ENCODE results near the gene UQCR11. TPM values are rescaled to one million over a fixed set of nuclear protein-coding genes. Genes with fewer than 3 reads are reported as not detected.

Gene UQCR11
- total and polyA plus RNA-seq, 2 experiments from 2014 or later, result 49.3 to 669 TPM

DNA sequence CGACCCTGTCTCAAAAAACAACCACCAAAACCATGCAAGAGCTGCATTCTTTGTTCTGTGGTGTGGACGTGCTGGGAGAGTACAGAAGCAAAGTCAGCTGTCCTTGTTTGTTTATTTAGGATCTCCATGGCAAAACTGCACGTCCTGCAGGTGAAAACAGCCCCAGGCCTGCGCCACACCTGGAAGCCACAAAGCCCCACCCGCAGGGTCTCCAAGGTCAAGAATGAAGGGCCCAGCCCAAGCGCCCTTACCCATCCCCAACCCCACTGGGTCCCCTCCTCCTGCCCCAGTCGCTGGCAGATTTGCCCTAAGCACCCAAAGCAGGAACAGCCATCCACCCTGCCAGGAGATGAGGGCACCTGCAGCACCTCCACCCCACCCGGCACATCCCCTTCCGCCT lies 23.1 kb downstream of the UQCR11 start:
- Histone ChIP-seq H3K9me2 (ENCODE audit: insufficient read depth) (no peaks in the 10 kb centered on the region), H3K27ac (no peak overlapping the region), H3K36me3 (ENCODE audit: low read depth) (peaks cover 5% of the 10 kb centered on the region), H3K27me3 (replicated peaks; ENCODE audit: insufficient read depth) (no peaks in the 10 kb centered on the region), H3K9ac (no peak overlapping the region), H3K4me3 (no peak overlapping the region), H3K9me3 (ENCODE audit: low read depth) (no peaks in the 10 kb centered on the region), H3K4me2 (ENCODE audit: unreplicated experiment) (no peak overlapping the region), H4K20me1 (ENCODE audit: insufficient read depth) (no peaks in the 10 kb centered on the region), H3K4me1 (ENCODE audit: insufficient read depth) (no peaks in the 10 kb centered on the region), H3F3A (ENCODE audit: insufficient read depth) (no peaks in the 10 kb centered on the region), H2AFZ (no peak overlapping the region), H3K79me2 (ENCODE audit: insufficient read depth) (peaks cover 43% of the 10 kb centered on the region)
- in situ Hi-C loops (cut with MboI), result no loop called here
- WGBS, 2 experiments (ENCODE audit: low coverage in 1 of 2, low lambda C conversion rate in 2 of 2, missing lambda C conversion rate in 2 of 2), result 95 to 98% methylated on average over 9 of the region's 9 CpGs
- TF ChIP-seq EZH2phosphoT487 (IDR thresholded peaks at IDR 0.05; ENCODE audit: insufficient read depth, low read depth) (no peak), EZH2 (IDR thresholded peaks at IDR 0.05; ENCODE audit: insufficient read depth, poor library complexity, severe bottlenecking) (no peak)
- DNase-seq, result no peak

DNA sequence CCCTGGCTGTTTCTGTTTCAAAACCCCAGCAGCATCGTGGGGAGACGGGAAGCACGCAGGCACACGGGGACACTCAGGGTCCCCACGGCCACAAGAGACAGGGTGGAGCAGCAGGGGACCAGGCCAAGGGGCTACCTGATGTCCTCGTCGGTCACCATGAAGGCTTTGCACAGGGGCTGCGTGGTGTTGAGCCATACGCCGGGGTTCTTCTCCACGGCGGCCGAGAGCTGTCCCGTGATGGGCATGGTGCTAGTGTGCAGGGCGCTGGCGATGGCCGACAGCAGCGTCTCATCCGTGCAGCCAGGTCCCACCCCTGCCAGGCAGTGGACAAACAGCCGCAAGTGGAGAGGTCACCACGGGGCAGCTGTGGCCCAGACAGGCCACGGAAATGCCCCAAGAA lies 24.3 kb downstream of the UQCR11 start:
- Histone ChIP-seq H3K9me3 (ENCODE audit: low read depth) (no peaks in the 10 kb centered on the region), H3K36me3 (ENCODE audit: low read depth) (peaks cover 5% of the 10 kb centered on the region)

DNA sequence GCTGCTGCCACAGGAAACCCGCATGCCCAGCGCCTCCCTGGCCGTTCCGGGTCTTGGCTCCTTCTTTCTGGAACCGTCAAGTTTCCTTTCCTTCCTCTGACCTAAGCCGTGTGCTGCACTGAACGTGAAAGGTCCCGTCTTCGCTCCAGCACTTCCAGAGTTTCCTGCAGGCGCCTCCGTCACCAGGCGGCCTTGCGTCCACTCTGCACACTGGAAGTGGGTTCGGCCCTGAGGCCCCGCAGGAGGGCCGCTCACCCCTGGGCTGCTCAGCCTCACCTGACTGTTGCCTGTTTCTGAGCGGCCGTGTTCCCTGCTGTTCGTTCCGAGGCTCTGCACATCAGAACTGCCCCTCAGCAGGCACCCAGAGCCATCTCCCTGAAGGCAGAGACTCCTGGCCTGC lies 24.9 kb downstream of the UQCR11 start:
- H3K79me2 ChIP-seq (ENCODE audit: insufficient read depth), result peaks cover 25% of the 10 kb centered on the region
- no peak overlapping the region for H2AFZ ChIP-seq
- no peak for DNase-seq
- no peaks in the 10 kb centered on the region for H3K9me3 ChIP-seq (ENCODE audit: low read depth)
- no peak overlapping the region for H3K4me2 ChIP-seq (ENCODE audit: unreplicated experiment)
- H3K27me3 ChIP-seq (replicated peaks; ENCODE audit: insufficient read depth), result no peaks in the 10 kb centered on the region
- in situ Hi-C loops (cut with MboI), result no loop called here
- no peaks in the 10 kb centered on the region for H4K20me1 ChIP-seq (ENCODE audit: insufficient read depth)
- H3K9ac ChIP-seq, result no peak overlapping the region
- 87 to 92% methylated on average over 20 of the region's 20 CpGs for WGBS, 2 experiments (ENCODE audit: low coverage in 1 of 2, low lambda C conversion rate in 2 of 2, missing lambda C conversion rate in 2 of 2)
- no peaks in the 10 kb centered on the region for H3K9me2 ChIP-seq (ENCODE audit: insufficient read depth)
- H3K4me3 ChIP-seq, result no peak overlapping the region
- H3K36me3 ChIP-seq (ENCODE audit: low read depth), result peaks cover 5% of the 10 kb centered on the region
- TF ChIP-seq EZH2phosphoT487 (IDR thresholded peaks at IDR 0.05; ENCODE audit: insufficient read depth, low read depth) (no peak), EZH2 (IDR thresholded peaks at IDR 0.05; ENCODE audit: insufficient read depth, poor library complexity, severe bottlenecking) (no peak)
- H3K27ac ChIP-seq, result no peak overlapping the region
- no peaks in the 10 kb centered on the region for H3F3A ChIP-seq (ENCODE audit: insufficient read depth)
- no peaks in the 10 kb centered on the region for H3K4me1 ChIP-seq (ENCODE audit: insufficient read depth)

More for the DNA sequence above, 24.3 kb downstream of the UQCR11 start:
- TF ChIP-seq EZH2phosphoT487 (IDR thresholded peaks at IDR 0.05; ENCODE audit: insufficient read depth, low read depth) (no peak), EZH2 (IDR thresholded peaks at IDR 0.05; ENCODE audit: insufficient read depth, poor library complexity, severe bottlenecking) (no peak)
- H3K27ac ChIP-seq, result no peak overlapping the region
- in situ Hi-C loops (cut with MboI), result no loop called here
- H2AFZ ChIP-seq, result no peak overlapping the region
- H3K4me3 ChIP-seq, result no peak overlapping the region
- no peaks in the 10 kb centered on the region for H3K27me3 ChIP-seq (replicated peaks; ENCODE audit: insufficient read depth)
- H4K20me1 ChIP-seq (ENCODE audit: insufficient read depth), result no peaks in the 10 kb centered on the region
- no peak for DNase-seq
- no peak overlapping the region for H3K9ac ChIP-seq
- WGBS, 2 experiments (ENCODE audit: low coverage in 1 of 2, low lambda C conversion rate in 2 of 2, missing lambda C conversion rate in 2 of 2), result 92 to 94% methylated on average over 22 of the region's 22 CpGs
- no peaks in the 10 kb centered on the region for H3K9me2 ChIP-seq (ENCODE audit: insufficient read depth)
- no peaks in the 10 kb centered on the region for H3F3A ChIP-seq (ENCODE audit: insufficient read depth)
- H3K79me2 ChIP-seq (ENCODE audit: insufficient read depth), result peaks cover 31% of the 10 kb centered on the region
- H3K4me1 ChIP-seq (ENCODE audit: insufficient read depth), result no peaks in the 10 kb centered on the region
- H3K4me2 ChIP-seq (ENCODE audit: unreplicated experiment), result no peak overlapping the region

DNA sequence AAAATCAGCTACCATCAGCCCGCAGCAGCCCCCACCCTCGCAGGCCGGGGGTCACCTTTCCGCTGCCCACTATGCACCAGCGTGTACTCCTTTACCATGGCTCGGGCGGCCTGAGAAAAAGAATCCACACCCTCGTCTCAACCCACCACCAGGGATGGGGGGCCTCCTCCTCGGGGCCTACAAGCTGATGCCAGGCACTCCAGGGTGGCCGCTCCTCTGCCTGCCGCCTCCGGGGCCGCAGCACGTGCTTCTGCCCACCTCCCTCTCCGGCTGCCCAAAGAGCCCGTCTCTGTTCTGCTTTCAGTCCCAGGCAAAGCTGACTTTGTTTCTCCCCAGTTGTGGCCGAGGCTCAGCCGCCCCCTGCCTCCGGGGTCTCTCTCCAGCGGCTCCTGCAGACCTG lies 26.0 kb downstream of the UQCR11 start:
- WGBS, 2 experiments (ENCODE audit: low coverage in 1 of 2, low lambda C conversion rate in 2 of 2, missing lambda C conversion rate in 2 of 2), result 90 to 96% methylated on average over 19 to 20 of the region's 20 CpGs
- in situ Hi-C loops (cut with MboI), result no loop called here
- no peak overlapping the region for H2AFZ ChIP-seq

More for the DNA sequence above, 26.0 kb downstream of the UQCR11 start:
- no peak for DNase-seq
- Histone ChIP-seq H3K9me2 (ENCODE audit: insufficient read depth) (no peaks in the 10 kb centered on the region), H3K9ac (no peak overlapping the region), H3K27me3 (replicated peaks; ENCODE audit: insufficient read depth) (no peaks in the 10 kb centered on the region), H3K79me2 (ENCODE audit: insufficient read depth) (peaks cover 16% of the 10 kb centered on the region; the same call in 1 of the 2 replicates), H3K4me1 (ENCODE audit: insufficient read depth) (no peaks in the 10 kb centered on the region), H3K36me3 (ENCODE audit: low read depth) (peaks cover 4% of the 10 kb centered on the region), H3K9me3 (ENCODE audit: low read depth) (no peaks in the 10 kb centered on the region), H3K4me3 (no peak overlapping the region), H3K4me2 (ENCODE audit: unreplicated experiment) (no peak overlapping the region), H4K20me1 (ENCODE audit: insufficient read depth) (no peaks in the 10 kb centered on the region), H3K27ac (no peak overlapping the region), H3F3A (ENCODE audit: insufficient read depth) (no peaks in the 10 kb centered on the region)
- TF ChIP-seq EZH2phosphoT487 (IDR thresholded peaks at IDR 0.05; ENCODE audit: insufficient read depth, low read depth), result no peak
- TF ChIP-seq EZH2 (IDR thresholded peaks at IDR 0.05; ENCODE audit: insufficient read depth, poor library complexity, severe bottlenecking), result no peak
